Lung (tissue), 12 donors: Measurements from ENCODE around the gene CHN2. TPM values are rescaled to one million over a fixed set of nuclear protein-coding genes. Genes with fewer than 3 reads are reported as not detected.

Experiments used
- ATAC-seq: fragments of 200-7000 bp; cut with Tn5 transposase; one replicate; pipeline ENCODE4 v1.9.1; 2020; ENCODE audit warnings: moderate number of reproducible peaks; ENCODE audit not compliant: insufficient read depth, low FRiP score
- DNase-seq, 3 donors: peaks; one replicate each; pipeline ENCODE4 v3.0.0-alpha.2; 2013 to 2017
- H3K27ac ChIP-seq, 2 donors: one replicate each; pipeline ENCODE4 v1.5.1; 2013; ENCODE audit warnings: mild to moderate bottlenecking in 2 of 2, moderate library complexity in 2 of 2, control low read depth in 1 of 2, inconsistent platforms in 1 of 2, low read depth in 1 of 2, low read length in 1 of 2
- H3K27me3 ChIP-seq, 3 donors: one replicate each; pipeline ENCODE4 v1.5.1; 2013; ENCODE audit warnings: low read length in 2 of 3; ENCODE audit not compliant: control insufficient read depth in 3 of 3, insufficient read depth in 3 of 3
- H3K36me3 ChIP-seq, 4 donors: one replicate each; pipeline ENCODE4 v1.5.1; 2013; ENCODE audit warnings: low read length in 4 of 4, mild to moderate bottlenecking in 1 of 4, moderate library complexity in 1 of 4; ENCODE audit not compliant: control insufficient read depth in 4 of 4, insufficient read depth in 4 of 4
- H3K4me1 ChIP-seq, 5 donors: one replicate each; pipeline ENCODE4 v1.5.1; 2013; ENCODE audit warnings: low read length in 5 of 5, mild to moderate bottlenecking in 2 of 5, moderate library complexity in 1 of 5; ENCODE audit not compliant: control insufficient read depth in 5 of 5, insufficient read depth in 5 of 5
- H3K4me3 ChIP-seq: one replicate; pipeline ENCODE4 v1.5.1; 2013; ENCODE audit warnings: mild to moderate bottlenecking, control low read depth, moderate library complexity
- H3K9ac ChIP-seq, 2 donors: one replicate each; pipeline ENCODE4 v1.5.1; 2013; ENCODE audit warnings: low read length in 2 of 2, control low read depth in 1 of 2; ENCODE audit not compliant: insufficient read depth in 1 of 2
- H3K9me3 ChIP-seq, 4 donors: one replicate each; pipeline ENCODE4 v1.5.1; 2013; ENCODE audit warnings: low read length in 3 of 4, mild to moderate bottlenecking in 1 of 4, moderate library complexity in 1 of 4; ENCODE audit not compliant: control insufficient read depth in 4 of 4, insufficient read depth in 3 of 4
- WGBS, 2 donors: extraction: QIAGEN DNeasy Blood & Tissue Kit; methylation state at CpG; one replicate each; pipeline ENCODE4 v1.1.7; 2013; 5-methylcytosine and 5-hydroxymethylcytosine counted together
- polyA plus RNA-seq, 2 donors: library from polyadenylated mRNA; stranded (reverse); fragments of 200-250 nt; gene quantifications; one replicate each; pipeline ENCODE4 v1.2.1, GENCODE V29; 2013
- total RNA-seq, 2 donors: library from RNA; depleted of rRNA in 1 of 2; stranded (reverse); fragments of >200 nt in 1 of 2; gene quantifications; one replicate each; pipeline ENCODE4 v1.2.1, GENCODE V29; 2014 to 2021
- TF ChIP-seq, protein P1 (sequence below): IDR thresholded peaks from 2 replicates; pipeline ENCODE4 v1.5.1; 2012; ENCODE audit warnings: mild to moderate bottlenecking; ENCODE audit errors: control extremely low read depth, extremely low read depth
- donor health status: control.
- donor health status: control.
- donor health status: Bipolar disorder and iron deficiency.
- donor health status: healthy.
- donor health status: DM: yes; HTN: yes; CAD: no.

Gene CHN2
- total and polyA plus RNA-seq, 4 donors = 3.2 to 11.0 (median 6.7) TPM

DNA sequence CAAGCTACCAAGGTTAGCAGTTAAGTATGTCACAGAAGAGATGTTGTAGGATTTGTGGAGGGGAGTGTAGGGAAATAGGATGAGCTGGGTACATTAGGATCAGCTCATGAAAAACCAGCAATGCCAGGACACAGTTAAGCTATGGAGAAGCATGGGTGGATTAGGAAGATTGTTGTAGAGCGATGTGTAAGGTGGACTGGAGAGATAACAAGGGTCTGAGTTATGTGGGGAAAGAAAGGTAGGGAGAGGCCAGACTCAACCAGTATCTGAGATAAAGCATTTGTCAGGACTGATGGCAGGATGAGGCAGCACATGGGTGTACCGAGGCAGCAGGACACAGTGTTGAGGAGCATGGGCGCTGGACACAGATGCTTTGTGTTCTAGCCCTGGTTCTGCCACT, 283.7 kb downstream of the CHN2 start:
- H3K9ac ChIP-seq = no peak overlapping the region
- ATAC-seq (no peak), DNase-seq (no peak)
- no peak overlapping the region for H3K27ac ChIP-seq
- H3K27me3 ChIP-seq = peaks cover 0 to 17% (median 0%) of the 10 kb centered on the region in 3 donors
- no peak overlapping the region for H3K4me3 ChIP-seq
- H3K9me3 ChIP-seq = no peaks in the 10 kb centered on the region
- TF ChIP-seq, protein P1, sequence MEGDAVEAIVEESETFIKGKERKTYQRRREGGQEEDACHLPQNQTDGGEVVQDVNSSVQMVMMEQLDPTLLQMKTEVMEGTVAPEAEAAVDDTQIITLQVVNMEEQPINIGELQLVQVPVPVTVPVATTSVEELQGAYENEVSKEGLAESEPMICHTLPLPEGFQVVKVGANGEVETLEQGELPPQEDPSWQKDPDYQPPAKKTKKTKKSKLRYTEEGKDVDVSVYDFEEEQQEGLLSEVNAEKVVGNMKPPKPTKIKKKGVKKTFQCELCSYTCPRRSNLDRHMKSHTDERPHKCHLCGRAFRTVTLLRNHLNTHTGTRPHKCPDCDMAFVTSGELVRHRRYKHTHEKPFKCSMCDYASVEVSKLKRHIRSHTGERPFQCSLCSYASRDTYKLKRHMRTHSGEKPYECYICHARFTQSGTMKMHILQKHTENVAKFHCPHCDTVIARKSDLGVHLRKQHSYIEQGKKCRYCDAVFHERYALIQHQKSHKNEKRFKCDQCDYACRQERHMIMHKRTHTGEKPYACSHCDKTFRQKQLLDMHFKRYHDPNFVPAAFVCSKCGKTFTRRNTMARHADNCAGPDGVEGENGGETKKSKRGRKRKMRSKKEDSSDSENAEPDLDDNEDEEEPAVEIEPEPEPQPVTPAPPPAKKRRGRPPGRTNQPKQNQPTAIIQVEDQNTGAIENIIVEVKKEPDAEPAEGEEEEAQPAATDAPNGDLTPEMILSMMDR = no peak
- WGBS, 2 donors = 93 to 96% methylated on average over 3 of the region's 3 CpGs
- no peaks in the 10 kb centered on the region for H3K36me3 ChIP-seq
- H3K4me1 ChIP-seq = peaks cover 4 to 45% (median 14%) of the 10 kb centered on the region in 5 donors

DNA sequence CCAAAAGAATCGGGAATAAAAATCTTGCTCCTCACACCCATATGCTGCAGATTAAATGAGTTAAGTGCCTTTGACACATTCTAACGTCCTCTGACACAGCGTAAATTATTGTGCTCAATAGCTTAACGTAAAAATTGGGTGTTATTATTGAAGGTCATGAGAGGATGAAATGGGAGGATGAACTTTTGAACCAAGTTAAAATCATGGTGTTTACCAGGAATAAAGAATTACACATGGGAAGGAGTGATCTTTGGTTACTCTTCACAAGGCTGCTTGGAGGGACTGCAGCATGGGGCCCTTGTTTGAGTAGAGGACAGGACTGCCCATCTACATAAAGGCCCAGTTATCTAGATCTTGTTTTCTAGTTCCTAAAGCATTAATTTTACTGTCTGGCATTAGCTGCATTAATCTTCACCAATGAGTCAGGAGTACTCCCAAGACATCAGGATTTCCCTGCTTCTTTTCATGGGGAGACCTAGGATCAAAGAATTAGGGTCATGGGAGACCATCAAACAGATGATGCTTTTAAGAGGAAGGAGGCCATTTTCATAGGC, 284.2 kb downstream of the CHN2 start:
- Histone ChIP-seq H3K9me3 (no peaks in the 10 kb centered on the region), H3K4me1 (peaks cover 5 to 50% (median 11%) of the 10 kb centered on the region in 5 donors), H3K9ac (no peak overlapping the region), H3K4me3 (no peak overlapping the region), H3K27ac (no peak overlapping the region), H3K27me3 (peaks cover 0 to 17% (median 0%) of the 10 kb centered on the region in 3 donors), H3K36me3 (no peaks in the 10 kb centered on the region)
- ATAC-seq = no peak
- WGBS, 2 donors = 76 to 91% methylated on average over 4 of the region's 4 CpGs
- TF ChIP-seq, protein P1 = no peak
- no peak for DNase-seq

DNA sequence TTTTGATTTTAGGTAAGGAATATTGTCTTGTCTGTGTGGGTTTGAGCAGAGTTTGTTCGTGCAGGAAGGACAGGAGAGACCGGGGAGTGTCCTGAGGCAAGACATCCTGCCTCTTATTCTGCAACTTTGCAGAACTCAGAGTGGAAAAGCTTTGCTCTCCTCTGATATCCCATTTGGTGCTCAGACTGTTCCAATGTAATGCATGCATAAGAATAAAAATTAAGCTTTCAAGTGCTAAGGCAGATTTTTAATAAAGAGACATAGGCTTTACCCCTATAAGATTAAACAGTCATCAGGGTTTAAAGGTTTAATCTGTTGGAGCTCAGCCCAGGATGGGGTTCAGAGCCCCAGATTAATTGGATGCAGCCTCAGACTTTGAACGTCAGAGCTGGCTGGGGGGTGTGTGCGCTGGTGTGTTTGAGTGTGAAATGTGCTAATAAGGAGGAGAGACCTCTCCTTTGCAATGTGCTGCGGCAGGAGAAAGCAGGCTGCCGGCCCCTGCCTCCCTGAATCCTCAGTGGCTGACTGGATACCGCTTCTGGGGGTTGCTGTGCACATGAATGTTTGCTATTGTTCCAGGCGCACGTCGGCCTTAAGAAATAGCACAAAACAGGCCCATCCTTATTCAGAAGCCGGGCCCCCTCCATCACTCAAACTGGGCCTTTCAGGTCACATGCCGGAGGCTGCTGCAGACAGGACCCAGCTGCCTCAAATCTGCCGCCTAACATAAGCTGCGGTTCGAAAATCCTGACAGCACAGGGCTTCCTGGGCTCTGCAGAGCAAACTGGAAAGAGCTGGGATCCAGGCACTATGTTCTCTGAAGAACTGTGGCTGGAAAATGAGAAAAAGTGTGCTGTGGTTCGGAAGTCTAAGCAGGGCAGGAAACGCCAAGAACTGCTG, 285.0 kb downstream of the CHN2 start:
- TF ChIP-seq, protein P1 = no peak
- peaks cover 5 to 51% (median 11%) of the 10 kb centered on the region in 5 donors for H3K4me1 ChIP-seq
- WGBS, 2 donors = 59 to 68% methylated on average over 17 of the region's 17 CpGs
- peaks cover 0 to 10% (median 0%) of the 10 kb centered on the region in 3 donors for H3K27me3 ChIP-seq
- H3K9ac ChIP-seq = no peak overlapping the region
- no peak overlapping the region for H3K4me3 ChIP-seq
- peak; percentile 13 for ATAC-seq
- H3K9me3 ChIP-seq = no peaks in the 10 kb centered on the region
- H3K36me3 ChIP-seq = no peaks in the 10 kb centered on the region
- peak; percentile 91 to 97 (median 94) for DNase-seq
- peak overlapping the region in 1 of 2 donors; percentile 69 for H3K27ac ChIP-seq
